Stimulated activated CD4-positive, alpha-beta T cell treated with anti-CD3 and anti-CD28 coated beads, TNF-alpha, amount 100 ng/mL, for 24 hours (primary cell): ENCODE results near the gene RARG.
"Not testable (repeated sequence)": the region's sequence is repeated elsewhere in the genome, so short reads cannot be mapped to it uniquely, and the experiment has no call there.

Experiments used
- DNase-seq, 3 experiments: peaks; one replicate each; pipeline ENCODE4 v3.0.0-alpha.2; 2020; ENCODE audit warnings: low read depth in 3 of 3

The RARG gene

DNA sequence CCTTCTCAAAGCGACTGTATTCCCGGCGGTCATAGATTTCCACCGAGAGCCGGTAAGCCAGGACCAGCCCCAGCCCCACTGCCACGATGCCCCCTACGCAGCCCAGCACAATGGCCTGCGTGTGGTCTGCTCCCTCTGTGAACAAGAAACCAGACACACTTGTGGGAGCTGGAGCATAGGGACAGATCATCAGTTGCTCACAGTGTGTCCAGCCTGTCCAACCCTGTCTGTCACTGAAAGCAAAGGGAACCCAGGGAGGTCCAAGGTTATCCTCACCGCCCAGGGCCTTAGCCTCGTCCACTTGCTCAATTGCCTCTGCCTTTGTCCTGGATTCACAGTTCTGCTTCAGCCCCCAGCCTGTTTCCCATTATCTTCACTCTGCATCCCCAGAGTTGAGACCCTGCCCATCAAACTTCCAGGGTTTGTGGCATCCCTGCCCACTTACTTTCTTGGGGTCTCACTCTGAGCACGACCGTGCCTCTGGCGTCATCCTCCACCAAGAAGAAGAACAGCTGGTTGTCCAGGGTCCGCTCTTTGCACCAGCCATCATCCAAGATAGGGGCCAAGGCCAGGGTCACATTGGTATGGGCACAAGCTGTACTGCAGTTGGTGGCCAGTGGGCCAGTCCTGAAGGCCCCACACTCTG is 40.0 kb downstream of the RARG start:
- DNase-seq = no peak

- DNase-seq = no peak
Measured at GRCh38 chr12:53191096-53191884, 40.7 kb downstream of the RARG start.

- peak in 2 of 3 experiments; percentile 31 to 45 for DNase-seq
Measured at GRCh38 chr12:53190108-53190729, 41.8 kb downstream of the RARG start.

DNA sequence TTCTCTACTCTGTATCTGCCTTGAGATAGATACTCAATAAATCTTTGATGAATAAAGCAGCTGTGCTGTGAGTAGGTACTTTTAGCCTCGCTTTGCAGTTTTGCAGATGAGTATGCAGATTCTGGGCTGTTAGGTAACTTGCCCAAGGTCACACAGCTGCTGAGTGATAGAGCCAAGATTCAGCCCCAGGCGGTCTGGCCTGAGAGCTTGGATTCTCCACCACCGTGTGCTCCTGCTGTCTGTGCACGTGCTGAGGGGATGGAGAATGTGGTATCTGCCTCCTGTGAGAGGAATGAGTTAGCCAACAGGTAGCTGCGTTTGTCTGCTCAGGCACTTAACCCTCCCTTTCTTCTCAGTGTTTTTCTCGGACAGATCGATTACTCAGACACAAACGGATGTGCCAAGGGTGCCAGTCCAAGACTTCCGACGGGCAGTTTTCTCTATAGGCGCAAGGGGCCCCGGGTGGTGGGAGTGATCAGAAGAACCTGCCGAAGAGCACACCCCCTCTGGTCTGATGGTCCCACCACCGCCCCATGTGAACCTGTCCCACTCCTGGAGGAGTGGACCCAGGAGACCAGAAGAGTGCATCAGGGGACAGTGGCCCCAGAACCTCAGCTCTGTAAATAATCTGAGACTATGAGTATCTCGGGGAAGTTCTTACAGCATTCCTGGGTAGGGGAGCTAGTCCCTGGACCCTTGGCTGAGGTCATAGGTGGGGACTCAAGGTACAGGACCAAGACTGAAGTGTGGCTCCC is 44.7 kb downstream of the RARG start:
- DNase-seq = no peak

- DNase-seq = no peak
Measured at GRCh38 chr12:53186745-53187144, 45.3 kb downstream of the RARG start.

- no peak for DNase-seq
Measured at GRCh38 chr12:53185582-53186153, 46.3 kb downstream of the RARG start.

GRCh38 chr12:53184828-53185227 is 47.2 kb downstream of the RARG start:
- no peak for DNase-seq

GRCh38 chr12:53182903-53183302 is 49.1 kb downstream of the RARG start:
- no peak for DNase-seq

- no peak for DNase-seq
Measured at GRCh38 chr12:53181935-53182334, 50.1 kb downstream of the RARG start.

- DNase-seq = peak; percentile 51 to 82 (median 54)
Measured at GRCh38 chr12:53180931-53181645, 50.9 kb downstream of the RARG start.

- peak; percentile 95 to 98 (median 97) for DNase-seq
Measured at GRCh38 chr12:53180220-53180930, 51.6 kb downstream of the RARG start, which contains the start of the genes CSAD and ZNF740. Gene CSAD, minus strand, starts transcription at chr12:53180925. Its CDS starts 7,455 bp downstream, at chr12:53173470. Gene ZNF740, plus strand, starts transcription at chr12:53180722. Its CDS starts 1,262 bp downstream, at chr12:53181984.

- DNase-seq = no peak
Measured at GRCh38 chr12:53179687-53180219, 52.3 kb downstream of the RARG start.

DNA sequence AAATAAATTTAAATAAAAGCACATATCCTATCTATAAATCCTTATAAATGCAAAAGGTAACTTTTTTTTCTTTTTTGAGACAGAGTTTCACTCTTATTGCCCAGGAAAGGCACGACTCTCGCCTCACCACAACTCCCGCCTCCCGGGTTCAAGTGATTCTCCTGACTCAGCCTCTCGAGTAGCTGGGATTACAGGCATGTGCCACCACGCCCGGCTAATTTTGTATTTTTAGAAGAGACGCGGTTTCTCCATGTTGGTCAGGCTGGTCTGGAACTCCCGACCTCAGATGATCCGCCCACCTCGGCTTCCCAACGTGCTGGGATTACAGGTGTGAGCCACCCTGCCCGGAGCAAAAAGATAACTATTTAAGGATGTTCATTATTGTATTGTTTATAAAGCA is 53.2 kb downstream of the RARG start:
- not testable (repeated sequence) for DNase-seq

GRCh38 chr12:53177447-53177846 is 54.6 kb downstream of the RARG start:
- DNase-seq = not testable (repeated sequence)

- DNase-seq = no peak
Measured at GRCh38 chr12:53176750-53177149, 55.3 kb downstream of the RARG start.

DNA sequence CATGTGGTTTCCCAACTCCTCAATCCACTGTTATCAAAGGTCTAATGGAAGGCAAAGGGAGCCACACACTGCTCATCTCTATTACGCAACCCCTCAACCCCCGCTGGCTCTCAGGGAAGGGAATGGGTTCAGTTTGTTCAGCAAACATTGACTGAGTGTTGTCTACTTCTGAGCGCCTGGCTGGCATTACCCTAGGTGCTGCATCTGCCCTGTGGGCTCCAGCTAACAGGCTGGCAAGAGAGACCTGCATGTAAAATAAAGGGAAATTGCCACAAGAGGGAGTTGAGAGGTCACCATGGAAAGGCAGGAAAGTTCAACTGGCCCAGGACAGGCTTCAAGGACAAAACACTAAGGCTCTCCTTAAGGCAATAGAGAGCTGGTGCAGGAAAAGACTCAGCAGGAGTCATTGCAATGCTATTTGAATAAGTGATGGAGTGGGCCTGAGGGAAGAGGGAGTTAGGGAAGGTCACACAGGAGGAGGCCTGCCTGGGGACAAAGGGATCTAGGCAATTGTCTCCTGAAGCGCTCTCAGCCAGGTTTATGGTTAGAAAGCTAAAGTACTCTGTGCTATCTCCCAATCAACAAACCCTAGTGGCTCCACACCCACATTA is 57.0 kb downstream of the RARG start:
- DNase-seq = no peak

DNA sequence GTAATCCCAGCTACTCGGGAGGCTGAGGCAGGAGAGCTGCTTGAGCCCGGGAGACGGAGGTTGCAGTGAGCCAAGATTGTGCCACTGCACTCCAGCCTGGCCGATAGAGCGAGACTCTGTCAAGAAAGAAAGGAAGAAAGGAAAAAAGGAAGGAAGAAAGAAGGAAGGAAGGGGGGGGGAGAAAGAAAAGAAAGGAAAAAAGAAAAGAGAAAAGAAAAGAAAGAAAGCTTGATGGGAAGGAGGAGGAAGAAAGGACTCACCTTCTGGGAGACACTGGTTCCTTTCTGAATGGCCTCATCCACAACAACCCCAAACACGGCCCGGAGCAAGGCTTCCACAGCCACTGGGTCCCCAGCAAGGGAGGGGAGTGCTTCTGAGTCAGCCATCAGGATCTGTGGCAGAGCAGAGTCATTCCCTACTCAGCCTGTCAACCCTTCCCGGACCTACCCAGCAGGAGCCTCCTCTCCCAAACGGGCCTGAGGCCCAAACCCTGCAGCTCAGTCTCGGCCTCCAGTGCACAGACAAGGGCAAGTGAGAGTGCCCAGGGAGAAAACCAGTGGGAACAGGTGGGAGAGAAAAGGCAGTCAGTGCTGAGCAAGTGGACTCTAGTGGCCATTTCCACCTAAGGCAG is 58.8 kb downstream of the RARG start:
- DNase-seq = no peak

- no peak for DNase-seq
Measured at GRCh38 chr12:53172352-53172751, 59.7 kb downstream of the RARG start.

DNA sequence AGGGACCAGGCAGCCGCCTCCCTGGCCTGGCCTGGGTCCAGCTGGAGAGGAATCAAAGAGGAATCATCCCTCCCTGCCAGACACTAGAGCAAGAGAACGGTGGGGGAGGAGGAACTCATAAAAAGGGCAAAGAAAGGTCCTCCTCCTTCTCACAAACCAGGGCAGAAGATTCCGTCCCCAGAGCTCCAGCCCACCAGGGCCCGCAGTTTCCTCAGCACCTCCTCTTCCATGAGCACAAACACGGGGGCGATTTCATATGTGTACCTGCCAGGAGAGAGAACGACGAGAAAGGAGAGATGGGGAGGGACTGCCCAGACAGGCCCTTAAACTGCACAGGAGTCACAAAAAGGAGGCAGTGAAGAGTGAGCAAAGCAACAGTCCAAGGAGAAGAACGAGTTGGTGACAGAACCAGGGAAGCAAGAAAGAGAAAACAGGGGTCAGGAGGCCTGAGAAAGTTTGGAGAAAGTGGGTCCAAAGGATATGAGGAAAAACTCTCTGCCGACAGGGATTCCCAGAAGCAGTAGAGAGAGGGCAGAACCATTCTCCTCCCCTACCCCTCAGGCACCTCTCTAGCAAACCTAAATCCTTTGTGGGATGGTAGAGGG is 60.2 kb downstream of the RARG start:
- no peak for DNase-seq
